Measurements from ENCODE around the gene OTOR.

Gene OTOR

GRCh38 chr20:16749573-16749972, 1.4 kb downstream of the OTOR start:
- DNase-seq (ENCODE audit: low spot score) = no peak

- no peak for DNase-seq (ENCODE audit: low spot score)
Observed at GRCh38 chr20:16752082-16752481, 3.9 kb downstream of the OTOR start.

DNA sequence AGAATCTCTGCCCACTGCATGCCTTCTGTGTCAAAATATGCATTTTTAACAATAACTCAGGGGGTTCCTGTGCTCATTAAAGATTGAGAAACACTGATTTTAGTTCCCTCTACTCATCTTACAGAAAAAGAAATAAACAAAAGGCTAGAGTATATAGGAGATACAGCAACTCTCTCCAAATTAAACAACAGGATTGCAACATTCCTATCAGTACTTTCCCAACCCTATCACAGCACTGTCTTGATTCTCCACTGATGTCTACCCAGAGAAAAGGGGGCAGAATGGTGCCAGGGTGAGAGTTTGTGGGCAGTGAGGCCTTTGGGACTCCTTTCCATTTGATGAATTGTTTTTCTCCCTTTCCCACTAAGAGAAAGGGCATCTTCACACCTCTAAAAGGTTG, 4.7 kb downstream of the OTOR start:
- DNase-seq (ENCODE audit: low spot score) = no peak

- DNase-seq (ENCODE audit: low spot score) = no peak
Observed at GRCh38 chr20:16758454-16759180, 10.5 kb downstream of the OTOR start.

DNA sequence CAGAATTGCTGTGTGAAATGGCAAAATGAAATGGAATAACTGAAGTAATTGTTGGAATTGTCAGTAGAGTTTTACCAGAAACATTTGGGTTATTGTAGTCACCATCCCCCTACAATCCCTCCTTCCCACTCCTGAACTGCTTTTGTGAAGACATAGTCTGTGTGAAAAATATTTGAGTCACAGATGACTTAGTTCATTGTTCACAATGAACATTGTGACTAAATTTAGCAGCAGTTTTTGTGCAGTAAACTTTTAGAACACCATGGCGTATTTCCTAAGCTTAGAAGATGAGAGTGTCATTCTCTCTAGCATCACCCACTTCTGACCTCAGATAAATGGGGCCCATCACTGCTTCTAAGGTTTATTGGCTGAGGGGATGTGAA, 11.0 kb downstream of the OTOR start:
- no peak for DNase-seq (ENCODE audit: low spot score)

DNA sequence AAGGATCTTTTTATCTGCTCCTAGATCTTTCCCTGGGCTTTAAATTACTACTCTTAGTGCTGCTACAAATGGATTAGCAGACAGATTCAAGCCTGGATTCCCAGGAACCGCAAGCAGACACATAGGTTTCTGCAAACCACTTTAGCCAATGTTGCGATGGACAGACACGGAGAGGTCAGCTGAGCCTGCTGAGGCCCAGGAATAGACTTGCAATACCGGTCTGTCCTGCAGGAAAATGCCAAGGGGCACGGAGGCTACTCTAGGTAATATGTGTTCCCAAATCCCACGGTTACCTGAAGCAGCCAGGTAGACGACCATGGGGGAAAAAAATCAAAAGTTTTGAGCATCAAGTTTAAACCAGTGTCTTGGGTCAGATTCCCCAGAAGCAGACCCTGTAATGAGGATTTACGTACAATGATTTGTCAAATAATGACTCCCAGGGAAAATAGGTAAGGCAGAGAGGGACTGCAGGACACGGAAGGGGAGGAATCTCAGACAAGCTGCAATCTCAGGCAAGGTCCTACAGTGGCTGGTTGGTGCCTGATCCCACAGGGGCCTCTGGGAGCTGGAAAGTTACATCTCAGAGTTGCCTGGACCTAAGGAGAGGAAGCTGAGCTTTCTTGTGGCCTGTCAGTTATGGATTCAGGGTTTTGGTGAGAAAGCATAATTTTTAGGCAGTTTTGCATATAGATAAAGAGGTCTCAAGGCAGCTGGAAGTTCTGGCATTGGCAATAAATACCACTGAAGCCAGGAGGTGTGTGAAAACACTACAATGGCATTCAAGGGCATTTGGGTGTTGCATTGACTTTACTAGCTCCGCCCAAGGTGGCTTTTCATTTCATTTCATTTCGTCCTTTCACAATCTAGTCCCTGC, 12.5 kb downstream of the OTOR start:
- no peak for DNase-seq (ENCODE audit: low spot score)

DNA sequence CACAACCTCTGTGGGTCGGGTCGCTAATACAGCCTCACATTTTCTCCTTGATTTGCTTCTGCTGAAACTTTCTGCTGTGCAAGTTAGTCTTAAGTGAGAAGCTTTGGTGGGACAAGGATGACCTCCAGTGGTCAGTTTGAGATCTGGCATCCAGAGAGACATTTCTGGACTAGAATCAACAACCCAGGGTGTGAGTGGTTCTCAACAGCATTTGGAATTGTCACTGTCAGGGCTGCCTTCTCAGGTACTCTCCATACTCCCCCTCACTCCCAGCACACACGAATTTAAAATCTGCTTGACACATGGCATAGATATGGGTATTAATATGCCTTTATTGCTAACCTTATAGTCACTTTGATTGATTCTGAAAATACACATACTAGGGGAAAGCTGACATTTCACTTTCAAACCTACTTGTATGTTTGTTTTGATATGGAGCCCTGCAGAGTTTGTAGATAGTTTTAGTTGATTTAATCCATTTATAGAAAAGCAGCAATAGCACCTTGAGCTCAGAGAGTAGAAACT, 13.2 kb downstream of the OTOR start:
- DNase-seq (ENCODE audit: low spot score) = peak; percentile 18

DNA sequence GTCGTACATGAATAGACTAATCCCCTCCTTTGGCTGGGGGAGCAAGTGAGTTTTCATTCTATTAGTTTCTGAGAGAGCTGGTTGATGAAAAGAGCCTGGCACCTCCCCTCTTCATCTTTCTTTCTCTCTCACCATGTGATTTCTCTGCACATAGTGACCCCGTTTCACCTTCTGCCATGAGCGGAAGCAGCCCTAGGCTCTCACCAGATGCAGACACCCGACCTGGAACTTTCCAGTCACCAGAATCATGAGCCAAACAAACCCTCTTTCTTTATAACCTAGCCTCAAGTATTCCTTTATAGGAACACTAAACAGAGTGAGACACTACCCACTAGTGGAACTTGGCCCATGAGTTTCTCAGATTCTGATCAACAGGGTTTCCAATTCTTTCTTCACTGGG, 16.4 kb downstream of the OTOR start:
- no peak for DNase-seq (ENCODE audit: low spot score)

DNA sequence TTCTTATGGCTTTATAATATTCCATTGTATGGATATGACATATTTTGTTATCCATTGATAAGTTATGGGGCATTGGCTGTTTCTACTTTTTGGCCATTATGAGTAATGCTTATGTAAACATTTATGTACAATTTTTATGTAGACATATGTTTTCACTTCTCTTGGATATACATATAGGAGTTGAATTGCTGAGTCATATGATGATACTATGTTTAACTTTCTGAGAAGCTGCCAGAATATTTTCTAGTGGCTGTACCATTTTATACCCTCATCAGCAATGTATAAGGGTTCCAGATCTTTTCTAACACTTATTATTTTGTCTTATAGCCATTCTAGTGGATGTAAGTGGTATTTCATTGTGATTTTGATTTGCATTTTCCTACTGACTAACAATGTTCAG, 23.1 kb downstream of the OTOR start:
- DNase-seq (ENCODE audit: low spot score) = no peak

GRCh38 chr20:16775961-16776360, 27.8 kb downstream of the OTOR start:
- DNase-seq (ENCODE audit: low spot score) = no peak

GRCh38 chr20:16777126-16777525, 29.0 kb downstream of the OTOR start:
- DNase-seq (ENCODE audit: low spot score) = no peak

DNA sequence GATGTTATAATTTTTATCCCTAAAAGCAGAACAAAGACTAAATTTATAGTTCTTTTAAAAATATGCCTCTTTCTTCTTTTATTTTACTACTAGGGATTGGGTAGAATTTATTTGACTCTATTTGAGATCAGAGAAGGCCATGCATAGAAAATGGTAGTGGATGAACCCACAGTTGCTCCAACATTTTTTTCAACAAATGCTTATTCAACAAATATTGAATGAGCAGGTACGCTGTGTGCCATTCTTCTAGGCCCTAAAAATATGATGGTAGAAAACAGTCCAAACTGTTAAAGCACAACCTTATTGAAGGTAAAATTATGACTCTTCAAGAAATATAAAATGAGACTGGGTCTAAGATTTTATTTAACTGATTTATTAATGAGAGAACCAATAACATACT, 30.0 kb downstream of the OTOR start:
- no peak for DNase-seq (ENCODE audit: low spot score)

GRCh38 chr20:16781496-16781895, 33.3 kb downstream of the OTOR start:
- no peak for DNase-seq (ENCODE audit: low spot score)

GRCh38 chr20:16785226-16785625, 37.1 kb downstream of the OTOR start:
- DNase-seq (ENCODE audit: low spot score) = no peak
